Keratinocyte (primary cell): ENCODE data around the gene DDX31. TPM values are rescaled to one million over a fixed set of nuclear protein-coding genes. Genes with fewer than 3 reads are reported as not detected.
"Not testable (repeated sequence)": the region's sequence is repeated elsewhere in the genome, so short reads cannot be mapped to it uniquely, and the experiment has no call there.

Experiments
- DNase-seq: peaks from one replicate; pipeline ENCODE4 v3.0.0-alpha.2; 2011; ENCODE audit warnings: low read depth, missing footprints, low spot score
- FAIRE-seq: peaks from 2 replicates; lab custom pipeline; 2011; peaks lifted over from hg19 to GRCh38; lab: Jason Lieb, UNC
- H2AFZ ChIP-seq: 2 replicates; pipeline ENCODE4 v1.6.0; 2012; ENCODE audit warnings: low read length, control low read depth, inconsistent platforms; ENCODE audit not compliant: control insufficient read depth
- H3K27ac ChIP-seq: 2 replicates; pipeline ENCODE4 v1.5.1; 2011; ENCODE audit warnings: low read length; ENCODE audit not compliant: control insufficient read depth, insufficient read depth
- H3K27me3 ChIP-seq: 3 replicates; pipeline ENCODE4 v1.6.0; 2011; ENCODE audit warnings: low read length; ENCODE audit not compliant: control insufficient read depth, insufficient read depth; ENCODE audit errors: extremely low read depth
- H3K36me3 ChIP-seq, 2 experiments: 2 replicates in 1 of 2; 3 replicates in 1 of 2; pipeline ENCODE4 v1.5.1; 2011; ENCODE audit warnings: low read length in 2 of 2, mild to moderate bottlenecking in 1 of 2; ENCODE audit not compliant: control insufficient read depth in 2 of 2, insufficient read depth in 2 of 2; ENCODE audit errors: extremely low read depth in 1 of 2
- H3K4me1 ChIP-seq: 3 replicates; pipeline ENCODE4 v1.5.1; 2011; ENCODE audit warnings: low read length; ENCODE audit not compliant: control insufficient read depth, insufficient read depth; ENCODE audit errors: extremely low read depth
- H3K4me2 ChIP-seq: 3 replicates; pipeline ENCODE4 v1.6.0; 2011; ENCODE audit warnings: low read depth, low read length; ENCODE audit not compliant: control insufficient read depth, insufficient read depth; ENCODE audit errors: extremely low read depth
- H3K4me3 ChIP-seq, 3 experiments: fragments of 200-600 bp in 1 of 3; sonication (generic) in 1 of 3; 2 replicates in 2 of 3; 3 replicates in 1 of 3; pipeline ENCODE4 v1.5.1; 2011 to 2016; ENCODE audit warnings: low read length in 3 of 3, mild to moderate bottlenecking in 3 of 3, control low read depth in 2 of 3, inconsistent platforms in 1 of 3, low read depth in 1 of 3, mixed read lengths in 1 of 3, mixed run types in 1 of 3, moderate library complexity in 1 of 3; ENCODE audit not compliant: control insufficient read depth in 2 of 3, insufficient read depth in 2 of 3; ENCODE audit errors: extremely low read depth in 1 of 3
- H3K79me2 ChIP-seq: 2 replicates; pipeline ENCODE4 v1.6.0; 2012; ENCODE audit warnings: low read length; ENCODE audit not compliant: control insufficient read depth, insufficient read depth
- H3K9ac ChIP-seq: 3 replicates; pipeline ENCODE4 v1.6.0; 2011; ENCODE audit warnings: low read length; ENCODE audit not compliant: control insufficient read depth, insufficient read depth; ENCODE audit errors: extremely low read depth
- H3K9me1 ChIP-seq: 3 replicates; pipeline ENCODE4 v1.6.0; 2011; ENCODE audit warnings: low read length; ENCODE audit not compliant: control insufficient read depth, insufficient read depth; ENCODE audit errors: extremely low read depth
- H3K9me3 ChIP-seq: 2 replicates; pipeline ENCODE4 v1.5.1; 2012; ENCODE audit warnings: low read depth, low read length; ENCODE audit not compliant: control insufficient read depth
- H4K20me1 ChIP-seq: 3 replicates; pipeline ENCODE4 v1.6.0; 2011; ENCODE audit warnings: low read length; ENCODE audit not compliant: control insufficient read depth, insufficient read depth; ENCODE audit errors: extremely low read depth
- EZH2 ChIP-seq: IDR thresholded peaks from one replicate; pipeline ENCODE4 v1.6.1; 2012; ENCODE audit warnings: inconsistent platforms, mild to moderate bottlenecking, low read length, moderate library complexity
- dilution Hi-C: fragments of 300-500 bp; cut with MboI; formaldehyde crosslinking; loops from one replicate; pipeline ENCODE4 v1.7.0; 2020; ENCODE audit warnings: low sequenced_read_pairs; ENCODE audit not compliant: extremely low pct_ligation_motif_present
- polyA plus RNA-seq, 5 experiments: library from polyadenylated mRNA; depleted of rRNA in 3 of 5; stranded (reverse) in 3 of 5; stranded (forward) in 1 of 5; unstranded in 1 of 5; fragments of >200 nt; gene quantifications; 1 replicate in 1 of 5; 2 replicates in 3 of 5; 3 replicates in 1 of 5; pipeline versions ENCODE4 v1.2.1 to v1.2.3, GENCODE V29; 2011 to 2012; ENCODE audit warnings: missing spikeins in 2 of 5, low read depth in 1 of 5, low replicate concordance in 1 of 5
- TF ChIP-seq, protein P1 (sequence below), 3 experiments: IDR thresholded peaks in 1 of 3; conservative IDR thresholded peaks in 1 of 3; optimal IDR thresholded peaks in 1 of 3; 2 replicates in 2 of 3; 3 replicates in 1 of 3; pipeline versions ENCODE3 to v1.5.1; 2011; ENCODE audit warnings: low read length in 3 of 3, mild to moderate bottlenecking in 3 of 3, moderate library complexity in 2 of 3, control low read depth in 1 of 3, inconsistent platforms in 1 of 3; ENCODE audit not compliant: insufficient read depth in 2 of 3; ENCODE audit errors: extremely low read depth in 1 of 3

The DDX31 gene
- polyA plus RNA-seq, 1 donor (not counting 4 experiments of a cell fraction or from before 2014, with no cell fraction given) = 21.0 TPM

DNA sequence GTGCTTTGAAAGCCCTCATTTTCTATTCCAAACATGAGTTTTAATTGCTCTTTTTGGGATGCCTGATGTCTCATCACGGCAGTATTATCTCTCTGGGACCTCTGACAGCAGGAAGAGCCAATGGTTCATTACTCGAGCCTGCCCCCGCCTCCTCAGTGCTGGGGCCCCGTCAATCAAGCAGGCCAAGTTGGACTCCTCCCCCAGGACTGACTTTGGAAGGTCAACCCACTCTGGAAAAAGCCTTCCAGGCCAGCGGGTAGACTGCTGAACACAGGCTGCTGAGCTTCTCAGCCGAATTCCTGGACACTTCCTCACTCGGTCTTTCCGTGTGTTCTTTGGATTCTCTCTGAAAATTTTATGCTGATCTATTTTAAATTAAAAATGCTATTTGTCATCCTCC, 96.9 kb downstream of the DDX31 start:
- DNase-seq = no peak
- no peak for FAIRE-seq
- peaks cover 32% of the 10 kb centered on the region for H3K27me3 ChIP-seq

DNA sequence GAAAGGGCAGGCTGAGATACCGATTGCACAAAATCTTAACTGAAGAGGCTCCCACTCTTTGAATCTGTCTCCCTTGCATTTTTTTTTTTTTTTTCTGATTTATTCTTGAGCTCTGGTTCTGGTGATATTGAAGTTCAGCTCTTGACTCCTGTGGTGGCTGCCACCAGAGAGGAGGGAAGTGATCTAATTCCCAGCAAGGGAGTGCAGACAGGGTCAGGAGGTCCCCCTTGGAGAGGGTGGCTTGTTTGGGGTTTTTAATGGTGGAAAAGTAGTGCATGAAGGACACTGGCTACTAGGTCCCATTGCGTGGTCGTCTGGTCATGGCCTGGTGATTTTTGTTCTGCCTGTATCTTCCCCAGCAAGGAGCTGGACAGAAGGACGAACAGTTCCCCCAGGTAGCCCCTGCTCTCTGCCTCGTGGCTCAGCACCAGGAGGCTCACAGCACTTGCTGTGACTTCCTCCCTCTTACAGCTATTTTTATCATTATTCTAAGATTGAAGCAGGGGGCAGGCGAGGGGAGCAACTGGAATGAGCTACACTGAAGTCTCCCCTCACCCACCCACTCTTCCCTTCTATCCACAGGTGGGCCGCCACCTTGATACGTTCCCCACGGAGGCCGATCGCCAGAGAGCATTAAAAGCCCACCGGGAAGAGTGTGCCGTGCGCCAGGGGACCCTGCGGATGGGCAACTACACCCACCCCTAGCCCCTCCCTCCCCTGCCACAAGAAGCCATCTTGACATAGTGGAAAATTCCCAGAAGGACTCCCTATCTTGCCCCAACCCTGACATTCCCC, 97.8 kb downstream of the DDX31 start:
- no peak overlapping the region for H3K27ac ChIP-seq
- FAIRE-seq = no peak
- no peaks in the 10 kb centered on the region for H3K9me1 ChIP-seq
- H3K9me3 ChIP-seq = no peaks in the 10 kb centered on the region
- H3K36me3 ChIP-seq = no peaks in the 10 kb centered on the region
- no peak for DNase-seq
- no peak overlapping the region for H3K4me3 ChIP-seq
- peaks cover 5% of the 10 kb centered on the region for H4K20me1 ChIP-seq
- H3K4me2 ChIP-seq = no peak overlapping the region
- H3K79me2 ChIP-seq = no peaks in the 10 kb centered on the region
- H3K27me3 ChIP-seq = peaks cover 25% of the 10 kb centered on the region
- dilution Hi-C loops = no loop called here
- no peak overlapping the region for H2AFZ ChIP-seq
- H3K9ac ChIP-seq = no peak overlapping the region
- no peak for TF ChIP-seq EZH2
- TF ChIP-seq, protein P1, sequence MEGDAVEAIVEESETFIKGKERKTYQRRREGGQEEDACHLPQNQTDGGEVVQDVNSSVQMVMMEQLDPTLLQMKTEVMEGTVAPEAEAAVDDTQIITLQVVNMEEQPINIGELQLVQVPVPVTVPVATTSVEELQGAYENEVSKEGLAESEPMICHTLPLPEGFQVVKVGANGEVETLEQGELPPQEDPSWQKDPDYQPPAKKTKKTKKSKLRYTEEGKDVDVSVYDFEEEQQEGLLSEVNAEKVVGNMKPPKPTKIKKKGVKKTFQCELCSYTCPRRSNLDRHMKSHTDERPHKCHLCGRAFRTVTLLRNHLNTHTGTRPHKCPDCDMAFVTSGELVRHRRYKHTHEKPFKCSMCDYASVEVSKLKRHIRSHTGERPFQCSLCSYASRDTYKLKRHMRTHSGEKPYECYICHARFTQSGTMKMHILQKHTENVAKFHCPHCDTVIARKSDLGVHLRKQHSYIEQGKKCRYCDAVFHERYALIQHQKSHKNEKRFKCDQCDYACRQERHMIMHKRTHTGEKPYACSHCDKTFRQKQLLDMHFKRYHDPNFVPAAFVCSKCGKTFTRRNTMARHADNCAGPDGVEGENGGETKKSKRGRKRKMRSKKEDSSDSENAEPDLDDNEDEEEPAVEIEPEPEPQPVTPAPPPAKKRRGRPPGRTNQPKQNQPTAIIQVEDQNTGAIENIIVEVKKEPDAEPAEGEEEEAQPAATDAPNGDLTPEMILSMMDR (optimal IDR thresholded peaks at IDR 0.05 in 1 of 3, IDR thresholded peaks at IDR 0.05 in 1 of 3, conservative IDR thresholded peaks at IDR 0.05 in 1 of 3; ENCODE audit: extremely low read depth in 1 of 3, insufficient read depth in 2 of 3, low read length in 3 of 3) = no peak
- no peaks in the 10 kb centered on the region for H3K4me1 ChIP-seq

More for the DNA sequence above, 96.9 kb downstream of the DDX31 start:
- Histone ChIP-seq H3K4me2 (no peak overlapping the region), H3K9me3 (no peaks in the 10 kb centered on the region), H3K9me1 (no peaks in the 10 kb centered on the region), H4K20me1 (peaks cover 5% of the 10 kb centered on the region), H3K4me3 (no peak overlapping the region), H3K27ac (no peak overlapping the region), H3K4me1 (no peaks in the 10 kb centered on the region), H3K9ac (no peak overlapping the region), H3K36me3 (no peaks in the 10 kb centered on the region), H2AFZ (no peak overlapping the region), H3K79me2 (no peaks in the 10 kb centered on the region)
- dilution Hi-C loops = no loop called here
- no peak for TF ChIP-seq EZH2
- TF ChIP-seq, protein P1 (optimal IDR thresholded peaks at IDR 0.05 in 1 of 3, IDR thresholded peaks at IDR 0.05 in 1 of 3, conservative IDR thresholded peaks at IDR 0.05 in 1 of 3; ENCODE audit: extremely low read depth in 1 of 3, insufficient read depth in 2 of 3, low read length in 3 of 3) = no peak

DNA sequence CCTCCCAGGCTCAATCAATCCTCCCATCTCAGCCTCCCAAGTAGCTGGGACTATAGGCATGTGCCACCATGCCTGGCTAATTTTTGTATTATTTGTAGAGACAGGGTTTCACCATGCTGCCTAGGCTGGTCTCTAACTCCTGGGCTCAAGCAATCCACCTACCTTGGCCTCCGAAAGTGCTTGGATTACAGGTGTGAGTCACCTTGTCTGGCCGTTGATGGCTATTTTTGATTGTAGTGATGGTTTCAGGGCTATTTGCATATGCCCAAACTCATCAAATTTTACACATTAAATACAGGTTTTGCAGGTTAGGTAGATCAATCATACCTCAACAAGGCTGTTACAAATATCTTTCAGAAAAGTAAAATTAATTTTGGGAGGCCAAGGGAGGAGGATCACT, 101.0 kb downstream of the DDX31 start:
- FAIRE-seq, H3K9ac ChIP-seq, H3K9me3 ChIP-seq, H3K79me2 ChIP-seq, dilution Hi-C loops, H3K4me1 ChIP-seq, H2AFZ ChIP-seq, H3K9me1 ChIP-seq, H4K20me1 ChIP-seq, H3K27ac ChIP-seq, DNase-seq, H3K36me3 ChIP-seq, H3K4me3 ChIP-seq, H3K4me2 ChIP-seq: not testable (repeated sequence)
- peaks cover 23% of the 10 kb centered on the region for H3K27me3 ChIP-seq
